ENCODE data around the gene ZNF747.

Gene ZNF747

GRCh38 chr16:30510376-30510938 is 24.2 kb downstream of the ZNF747 start:
- DNase-seq = no peak

GRCh38 chr16:30509081-30509765 is 25.4 kb downstream of the ZNF747 start:
- no peak for DNase-seq

- no peak for DNase-seq
These were observed 31.0 kb downstream of the ZNF747 start for GRCh38 chr16:30503403-30504296.

GRCh38 chr16:30499284-30499683 is 35.4 kb downstream of the ZNF747 start:
- DNase-seq = no peak

- no peak for DNase-seq
These were observed 39.9 kb downstream of the ZNF747 start for GRCh38 chr16:30494709-30495108.

- no peak for DNase-seq
These were observed 40.6 kb downstream of the ZNF747 start for GRCh38 chr16:30493941-30494488.

- no peak for DNase-seq
These were observed 42.8 kb downstream of the ZNF747 start for GRCh38 chr16:30491744-30492308.

- no peak for DNase-seq
These were observed 43.4 kb downstream of the ZNF747 start for GRCh38 chr16:30491229-30491628.

GRCh38 chr16:30490210-30490609 is 44.4 kb downstream of the ZNF747 start:
- DNase-seq = no peak

GRCh38 chr16:30488764-30489605 is 45.7 kb downstream of the ZNF747 start:
- no peak for DNase-seq

- no peak for DNase-seq
These were observed 48.7 kb downstream of the ZNF747 start for GRCh38 chr16:30485818-30486436.

GRCh38 chr16:30484887-30485286 is 49.8 kb downstream of the ZNF747 start:
- no peak for DNase-seq

GRCh38 chr16:30482366-30482765 is 52.3 kb downstream of the ZNF747 start:
- DNase-seq = no peak

- DNase-seq = no peak
These were observed 53.3 kb downstream of the ZNF747 start for GRCh38 chr16:30481381-30481780.

Data from NCI-H1105 treated with DMSO at 0.1 percent for 48 hours (cell line).